OCI-LY7 (cell line): ENCODE data around the gene ARAF. TPM values are rescaled to one million over a fixed set of nuclear protein-coding genes. Genes with fewer than 3 reads are reported as not detected.

Source experiments
- BruUV-seq: library from RNA; stranded (reverse); fragments of 400-500 nt; replicated peaks from 2 replicates; lab custom pipeline; 2021; lab: Mats Ljungman, UMichigan
- CTCF ChIA-PET: fragments of 300-600 bp; sonication (Branson Sonifier 250); formaldehyde crosslinking; loops from one replicate; lab custom pipeline; 2022; ENCODE audit warnings: antibody characterized with exemption; ENCODE audit not compliant: unreplicated experiment; lab: Charles Lee
- POLR2A ChIA-PET: fragments of 300-600 bp; sonication (Branson Sonifier 250); formaldehyde crosslinking; loops from one replicate; lab custom pipeline; 2022; ENCODE audit warnings: antibody characterized with exemption; lab: Charles Lee
- DNase-seq: peaks from one replicate; pipeline ENCODE4 v3.0.0-alpha.2; 2015; ENCODE audit warnings: low spot score
- H2AFZ ChIP-seq: fragments of 200-600 bp; sonication (generic), shearing (Covaris generic); 2 replicates; pipeline ENCODE4 v1.6.1; 2014; ENCODE audit warnings: mild to moderate bottlenecking, antibody characterized with exemption, low read length, moderate library complexity
- H3K27ac ChIP-seq: fragments of 200-600 bp; sonication (generic); 2 replicates; pipeline ENCODE4 v1.5.1; 2014; ENCODE audit warnings: mixed run types, low read depth, mild to moderate bottlenecking, moderate library complexity, low read length, inconsistent platforms; ENCODE audit not compliant: poor library complexity, severe bottlenecking
- H3K36me3 ChIP-seq: fragments of 200-600 bp; sonication (generic); 2 replicates; pipeline ENCODE4 v1.6.1; 2014; ENCODE audit warnings: mild to moderate bottlenecking, antibody characterized with exemption, low read length, moderate library complexity, mixed read lengths; ENCODE audit not compliant: insufficient read depth
- H3K4me1 ChIP-seq: fragments of 200-600 bp; sonication (generic); 2 replicates; pipeline ENCODE4 v1.5.1; 2014; ENCODE audit warnings: mild to moderate bottlenecking, low read length; ENCODE audit not compliant: insufficient read depth, poor library complexity, severe bottlenecking
- H3K4me2 ChIP-seq: fragments of 200-600 bp; sonication (generic); 2 replicates; pipeline ENCODE4 v1.6.1; 2014; ENCODE audit warnings: mild to moderate bottlenecking, low read length
- H3K4me3 ChIP-seq: fragments of 200-600 bp; sonication (generic); 2 replicates; pipeline ENCODE4 v1.5.1; 2014; ENCODE audit warnings: mild to moderate bottlenecking, low read depth, low read length; ENCODE audit not compliant: poor library complexity, severe bottlenecking
- H3K79me2 ChIP-seq: fragments of 200-600 bp; sonication (generic); 2 replicates; pipeline ENCODE4 v1.6.1; 2016; ENCODE audit warnings: low read depth, mild to moderate bottlenecking, low read length, moderate library complexity, mixed read lengths; ENCODE audit not compliant: insufficient read depth
- H3K9me2 ChIP-seq: fragments of 200-600 bp; sonication (generic); 2 replicates; pipeline ENCODE4 v1.6.1; 2016; ENCODE audit warnings: mild to moderate bottlenecking, low read length, mixed read lengths; ENCODE audit not compliant: insufficient read depth
- H3K9me3 ChIP-seq: fragments of 200-600 bp; sonication (generic); 2 replicates; pipeline ENCODE4 v1.6.1; 2014; ENCODE audit warnings: mild to moderate bottlenecking, mixed run types, low read length, mixed read lengths
- H4K20me1 ChIP-seq: fragments of 200-600 bp; sonication (generic); 2 replicates; pipeline ENCODE4 v1.6.1; 2014; ENCODE audit warnings: mild to moderate bottlenecking, antibody characterized with exemption, low read length, moderate library complexity, mixed read lengths; ENCODE audit not compliant: insufficient read depth
- CTCF ChIP-seq: fragments of 200-600 bp; sonication (generic); conservative IDR thresholded peaks from 2 replicates; pipeline ENCODE4 v1.5.1; 2014; ENCODE audit warnings: mild to moderate bottlenecking, antibody characterized with exemption, low read length, moderate library complexity, mixed read lengths
- EZH2phosphoT487 ChIP-seq: fragments of 200-600 bp; sonication (generic); IDR thresholded peaks from 2 replicates; pipeline ENCODE4 v1.6.1; 2018; ENCODE audit warnings: low read depth, borderline replicate concordance, mild to moderate bottlenecking, mixed run types, antibody characterized with exemption, low read length, moderate library complexity, mixed read lengths
- intact Hi-C: fragments of 100-400 bp; cut with micrococcal nuclease; formaldehyde crosslinking; loops from one replicate; pipeline ENCODE4 v1.10.0; 2022; ENCODE audit not compliant: unreplicated experiment
- total RNA-seq, 2 experiments: library from RNA; depleted of rRNA in 1 of 2; stranded (reverse); fragments of >200 nt in 1 of 2; shearing (Covaris generic) in 1 of 2; gene quantifications; 2 replicates each; pipeline ENCODE4 v1.2.3, GENCODE V29; 2014 to 2022

The ARAF gene
- total RNA-seq, 2 experiments from 2014 or later: 28.9 to 52.4 TPM

- peak; percentile 89 for DNase-seq
- peak overlapping the region; percentile 85 for H2AFZ ChIP-seq
- intact Hi-C loops: no loop called here
- no peaks in the 10 kb centered on the region for H3K9me2 ChIP-seq
- H3K27ac ChIP-seq: peak overlapping the region; percentile 43
- H3K9me3 ChIP-seq: no peaks in the 10 kb centered on the region
- no peak for TF ChIP-seq EZH2phosphoT487
- TF ChIP-seq CTCF: no peak
- H3K4me1 ChIP-seq: peaks cover 38% of the 10 kb centered on the region
- H4K20me1 ChIP-seq: no peaks in the 10 kb centered on the region
- H3K4me3 ChIP-seq: peak overlapping the region; percentile 64
- no TSS peak for BruUV-seq
- ChIA-PET POLR2A (interaction anchor here (1.0 to 1.5 kb wide), 4 partner anchors 8 to 280 kb away, joined by 3 to 8 read pairs (median 4); no protein-coding TSS in a partner anchor), CTCF (no interaction called here)
- H3K4me2 ChIP-seq: peak overlapping the region; percentile 81
- H3K36me3 ChIP-seq: no peaks in the 10 kb centered on the region
- peaks cover 6% of the 10 kb centered on the region; the same call in 1 of the 2 replicates for H3K79me2 ChIP-seq
These were observed 4.9 kb upstream of the ARAF start for GRCh38 chrX:47556045-47556623.

GRCh38 chrX:47558436-47558835 is 2.6 kb upstream of the ARAF start:
- no peak overlapping the region for H3K27ac ChIP-seq
- ChIA-PET CTCF (no interaction called here), POLR2A (no interaction called here)
- intact Hi-C loops: no loop called here
- H3K36me3 ChIP-seq: peaks cover 8% of the 10 kb centered on the region
- peaks cover 15% of the 10 kb centered on the region; the same call in 1 of the 2 replicates for H3K79me2 ChIP-seq
- no peak overlapping the region for H2AFZ ChIP-seq
- no peak for DNase-seq
- no peaks in the 10 kb centered on the region for H3K9me2 ChIP-seq
- H3K9me3 ChIP-seq: no peaks in the 10 kb centered on the region
- no peak overlapping the region for H3K4me3 ChIP-seq
- no peak overlapping the region for H3K4me2 ChIP-seq
- peaks cover 37% of the 10 kb centered on the region for H3K4me1 ChIP-seq
- TF ChIP-seq CTCF: no peak
- no peak for TF ChIP-seq EZH2phosphoT487
- no TSS peak for BruUV-seq
- H4K20me1 ChIP-seq: no peaks in the 10 kb centered on the region
